Measurements from ENCODE around the gene CACNG8.

CACNG8 gene

DNA sequence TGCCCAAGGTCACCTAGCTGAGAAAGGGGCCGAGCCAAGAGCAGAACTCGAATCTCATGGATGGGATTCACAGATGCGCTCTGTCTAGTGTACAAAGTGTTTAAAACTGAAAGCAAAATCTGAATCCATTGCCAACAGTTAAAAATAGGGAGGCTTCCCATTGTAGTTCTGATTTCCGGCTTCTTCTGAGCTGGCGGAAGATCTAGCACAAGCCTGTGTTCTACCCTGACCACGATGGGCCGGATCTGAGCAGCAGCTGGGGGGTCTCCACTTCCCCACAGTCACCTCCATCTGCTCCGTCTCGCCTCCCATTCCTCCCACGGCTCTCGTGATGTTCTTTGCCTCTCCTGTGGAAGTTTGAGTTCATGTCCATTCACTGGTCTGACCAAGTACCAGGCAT is 2.4 kb downstream of the CACNG8 start:
- DNase-seq: no peak

DNA sequence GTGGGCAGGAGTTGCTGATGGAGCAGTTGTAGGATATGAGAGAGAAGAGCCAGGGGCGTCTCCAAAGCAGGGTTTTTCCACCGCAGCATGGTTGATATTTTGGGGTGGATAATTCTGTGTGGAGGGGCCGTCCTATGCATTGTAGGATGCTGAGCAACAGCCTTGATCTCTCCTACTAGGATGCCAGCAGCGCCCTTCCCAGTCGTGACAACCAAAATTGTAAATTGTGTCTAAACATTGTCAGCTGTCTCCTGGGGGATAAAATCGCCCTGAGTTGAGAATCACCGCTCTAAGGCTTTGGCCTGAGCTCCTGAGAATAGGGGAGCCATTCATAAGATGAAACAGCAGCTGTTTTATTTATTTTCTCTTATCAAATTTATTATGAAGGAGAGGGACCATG is 4.2 kb downstream of the CACNG8 start:
- DNase-seq: no peak

DNA sequence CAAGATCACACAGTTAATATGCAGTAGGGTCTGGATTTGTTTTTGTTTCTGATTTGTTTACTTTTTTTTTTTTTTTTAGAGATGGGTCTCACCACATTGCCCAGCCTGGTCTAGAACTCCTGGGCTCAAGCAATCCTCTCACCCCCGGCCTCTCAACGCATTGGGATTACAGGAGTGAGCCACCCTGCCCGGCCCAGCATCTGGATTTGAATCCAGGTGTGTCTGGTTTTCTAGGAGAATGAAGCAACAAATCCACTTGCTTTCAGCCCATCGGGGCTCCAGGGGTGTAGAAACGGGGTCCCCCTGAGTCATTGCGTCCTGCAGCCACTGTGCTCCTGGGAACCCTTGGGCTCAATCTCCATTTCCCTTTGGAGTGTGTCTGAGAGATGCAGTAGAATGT is 6.6 kb downstream of the CACNG8 start:
- no peak for DNase-seq

DNA sequence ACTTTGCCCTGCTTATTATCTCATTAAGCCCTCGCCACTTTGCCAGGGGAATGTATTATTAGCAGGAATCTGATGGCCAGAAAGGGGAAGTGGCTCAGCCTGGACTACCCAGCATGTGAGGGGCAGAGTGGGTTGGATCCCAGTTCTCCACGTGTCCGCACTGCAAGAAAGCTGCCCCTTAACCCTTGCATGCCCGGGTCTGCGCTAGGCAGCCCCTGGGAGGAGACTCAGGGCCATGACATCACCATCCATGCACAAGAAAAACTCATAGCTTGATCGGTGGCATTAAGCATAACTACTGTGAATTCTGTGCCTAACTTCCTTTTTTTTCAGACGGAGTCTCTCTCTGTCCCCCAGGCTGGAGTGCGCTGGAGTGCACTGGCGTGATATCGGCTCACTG is 8.9 kb downstream of the CACNG8 start:
- peak; percentile 68 for DNase-seq

DNA sequence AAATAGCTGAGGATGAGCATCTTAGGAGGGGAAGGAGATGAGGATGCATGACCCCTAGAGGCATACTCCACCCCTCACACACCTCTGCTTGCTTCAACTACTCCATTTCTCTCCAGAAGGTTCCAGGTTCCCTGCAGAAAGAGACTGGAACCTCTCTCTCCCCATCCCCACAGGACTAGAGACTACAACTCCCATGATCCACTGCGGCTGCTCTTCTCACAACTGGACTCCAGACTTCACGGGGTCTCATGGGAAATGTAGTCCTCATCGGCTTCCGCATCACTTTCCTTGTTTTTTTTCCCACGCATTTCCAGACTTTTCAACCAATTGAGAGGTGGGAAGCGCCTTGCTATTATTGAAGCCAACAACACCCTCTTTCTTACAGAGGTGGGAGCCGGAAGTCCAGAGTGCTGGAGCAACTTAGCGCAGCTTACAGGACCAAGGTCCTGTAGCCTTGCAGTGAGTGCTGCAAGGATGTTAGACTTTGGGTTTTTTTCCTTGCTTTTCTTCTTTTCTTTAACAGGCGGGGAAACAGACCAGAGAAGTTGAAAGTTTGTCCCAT is 14.8 kb downstream of the CACNG8 start:
- DNase-seq: peak; percentile 80

DNA sequence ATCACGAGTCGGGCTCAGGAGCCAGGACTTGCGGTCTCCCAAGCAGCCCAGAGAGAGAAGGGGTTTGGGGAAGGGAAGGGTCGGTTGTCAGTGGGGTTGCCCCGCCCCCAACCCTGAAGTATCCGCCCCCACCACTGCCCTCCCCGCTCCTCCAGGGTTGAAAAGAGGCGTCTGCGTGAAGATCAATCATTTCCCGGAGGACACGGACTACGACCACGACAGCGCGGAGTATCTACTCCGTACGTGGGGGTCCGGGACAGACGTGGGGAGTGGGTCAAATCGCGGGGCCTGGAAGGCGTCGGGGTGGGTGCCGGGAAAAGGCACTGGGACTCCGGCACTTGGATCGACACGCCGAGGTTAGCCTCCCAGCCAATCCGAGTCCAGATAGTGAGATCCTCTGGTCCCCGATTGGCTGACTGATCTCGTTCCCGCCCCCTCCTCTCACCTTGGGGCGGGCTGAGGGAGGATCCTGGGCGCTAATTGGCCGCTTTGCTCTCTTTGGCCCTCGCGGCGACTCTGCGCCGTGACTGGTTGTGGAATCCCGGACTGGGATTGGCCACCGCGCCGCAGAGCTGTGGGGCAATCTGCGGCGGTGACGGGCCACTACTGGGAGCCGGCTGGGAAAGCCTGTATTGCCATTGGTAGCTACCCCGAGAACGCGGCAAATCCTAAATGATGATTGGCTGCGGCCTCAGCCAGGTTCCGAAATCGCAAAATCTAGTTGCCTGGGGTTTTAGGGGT is 15.4 kb downstream of the CACNG8 start:
- DNase-seq: peak; percentile 55

DNA sequence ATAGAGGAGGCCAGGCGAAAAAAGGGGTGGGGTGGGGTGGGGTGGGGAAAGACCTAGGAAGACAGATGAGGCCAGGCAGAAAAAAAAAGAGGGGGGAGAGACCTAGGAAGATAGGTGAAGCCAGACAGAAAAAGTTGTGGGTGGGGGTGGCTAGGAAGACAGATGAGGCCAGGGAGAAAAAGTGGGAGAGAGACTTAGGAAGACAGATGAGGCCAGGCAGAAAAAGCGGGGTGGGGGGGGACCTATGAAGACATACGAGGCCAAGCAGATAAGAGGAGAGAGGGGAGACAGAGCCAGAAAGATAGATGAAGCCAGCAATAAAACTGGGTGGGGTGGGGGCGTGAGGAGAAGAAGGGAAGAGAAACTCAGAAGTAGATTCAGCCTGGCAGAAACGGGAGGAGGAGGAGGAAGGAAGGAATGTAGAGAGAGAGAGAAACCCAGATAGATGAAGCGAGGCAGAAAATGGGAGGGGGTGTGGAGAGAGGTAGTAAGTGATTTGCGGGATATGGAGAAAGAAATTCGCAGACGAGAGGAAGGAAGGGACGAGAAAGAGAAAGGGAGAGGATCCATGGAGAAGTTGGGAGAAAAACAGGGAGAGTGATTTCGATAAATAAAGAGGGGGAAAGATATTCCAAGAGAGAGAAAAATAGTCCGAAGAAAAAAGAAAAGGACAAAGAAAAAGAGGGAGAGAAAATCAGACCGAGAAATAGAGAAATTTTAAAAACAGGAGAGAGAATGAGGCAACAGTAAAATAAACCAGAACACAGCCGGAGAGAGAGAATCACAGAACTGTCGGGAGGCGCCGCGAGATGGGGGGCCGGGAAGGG is 16.5 kb downstream of the CACNG8 start:
- DNase-seq: no peak

DNA sequence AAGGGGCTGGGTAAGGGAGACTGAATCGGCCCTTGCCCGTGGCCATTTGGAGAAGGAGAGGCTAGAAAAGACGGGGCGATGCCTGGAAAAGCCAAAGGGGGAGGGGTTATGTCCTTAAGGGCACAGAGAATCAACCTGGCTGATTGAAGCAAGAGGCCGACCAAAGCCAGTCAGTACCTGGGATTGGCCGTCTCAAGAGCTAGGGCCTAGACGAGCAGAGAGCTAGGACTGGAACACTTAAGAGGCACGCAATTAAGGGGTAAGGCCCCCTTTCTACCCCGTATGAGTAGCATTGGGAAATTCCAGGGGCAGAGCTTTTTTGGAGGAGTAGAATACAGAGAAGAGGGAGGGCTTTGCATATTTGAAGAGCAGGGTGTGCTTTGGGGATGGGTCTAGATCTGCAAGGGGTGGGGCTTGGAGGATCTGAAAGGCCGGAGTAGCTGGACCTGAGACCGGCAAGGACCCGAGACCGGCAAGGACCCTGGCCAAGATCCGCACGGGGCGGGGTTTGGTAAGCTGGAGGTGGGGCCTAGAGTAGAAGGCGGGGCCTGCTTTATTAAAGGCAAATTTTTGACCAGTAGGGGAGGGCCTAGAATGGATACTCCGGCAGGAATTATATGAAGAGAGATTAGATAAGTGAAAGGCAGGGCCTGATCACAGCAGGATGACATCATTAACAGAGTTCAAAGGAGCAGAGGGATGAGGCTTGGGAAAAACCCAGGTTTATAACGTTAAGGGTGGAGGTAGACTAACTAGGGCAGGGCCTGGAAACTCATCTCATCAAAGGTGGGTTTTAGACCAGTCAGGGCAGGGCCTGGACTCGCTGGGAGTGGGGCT is 18.0 kb downstream of the CACNG8 start:
- no peak for DNase-seq

DNA sequence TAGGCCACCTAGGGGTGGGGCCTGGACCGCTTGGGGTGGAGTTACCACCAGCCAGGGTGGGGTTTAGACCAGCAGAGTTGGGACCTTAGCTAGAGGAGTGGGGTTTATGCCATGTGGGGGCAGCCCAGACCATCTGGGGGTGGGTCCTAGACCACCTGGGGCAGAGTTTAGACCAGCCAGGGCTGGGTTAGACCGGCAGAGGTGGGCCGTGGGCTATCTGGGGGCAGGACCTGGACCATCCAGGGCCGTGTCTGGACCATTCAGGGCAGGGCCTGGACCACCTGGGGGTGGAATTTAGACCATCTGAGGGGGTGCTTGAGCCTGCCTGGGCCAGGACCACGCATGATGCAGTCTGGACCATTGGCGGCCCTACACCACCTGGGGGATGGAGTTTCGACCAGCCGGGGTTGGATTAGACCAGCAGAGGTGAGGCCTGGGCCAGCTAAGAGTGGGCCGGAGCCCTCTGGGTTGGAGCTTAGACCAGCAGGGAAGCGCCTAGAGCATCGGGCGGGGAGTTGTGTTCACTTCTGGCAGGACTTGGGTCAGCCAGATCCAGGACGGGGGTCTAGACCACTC is 18.7 kb downstream of the CACNG8 start:
- DNase-seq: no peak

DNA sequence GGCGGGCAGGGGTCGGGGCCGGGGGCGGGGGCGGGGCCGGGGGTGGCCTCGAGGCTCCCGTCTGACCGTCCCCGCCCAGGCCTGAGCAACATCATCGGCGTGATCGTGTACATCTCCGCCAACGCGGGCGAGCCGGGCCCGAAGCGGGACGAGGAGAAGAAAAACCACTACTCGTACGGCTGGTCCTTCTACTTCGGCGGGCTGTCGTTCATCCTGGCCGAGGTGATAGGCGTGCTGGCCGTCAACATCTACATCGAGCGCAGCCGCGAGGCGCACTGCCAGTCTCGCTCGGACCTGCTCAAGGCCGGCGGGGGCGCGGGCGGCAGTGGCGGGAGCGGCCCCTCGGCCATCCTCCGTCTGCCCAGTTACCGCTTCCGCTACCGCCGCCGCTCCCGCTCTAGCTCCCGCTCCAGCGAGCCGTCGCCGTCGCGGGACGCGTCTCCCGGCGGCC is 19.3 kb downstream of the CACNG8 start:
- no peak for DNase-seq

DNA sequence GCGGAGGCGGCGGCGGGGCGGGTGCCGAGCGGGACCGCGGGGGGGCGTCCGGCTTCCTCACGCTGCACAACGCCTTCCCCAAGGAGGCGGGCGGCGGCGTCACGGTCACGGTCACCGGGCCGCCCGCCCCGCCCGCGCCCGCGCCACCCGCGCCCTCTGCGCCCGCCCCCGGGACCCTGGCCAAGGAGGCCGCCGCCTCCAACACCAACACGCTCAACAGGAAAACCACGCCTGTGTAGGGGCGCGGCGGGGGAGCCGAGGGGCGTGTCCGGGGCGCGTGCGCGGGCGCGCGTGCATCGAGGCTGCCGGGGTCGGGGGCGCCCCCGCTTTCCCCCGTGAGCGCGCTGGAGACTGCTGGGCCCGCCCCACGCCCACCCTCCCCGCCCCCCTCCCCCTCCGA is 19.9 kb downstream of the CACNG8 start:
- no peak for DNase-seq

DNA sequence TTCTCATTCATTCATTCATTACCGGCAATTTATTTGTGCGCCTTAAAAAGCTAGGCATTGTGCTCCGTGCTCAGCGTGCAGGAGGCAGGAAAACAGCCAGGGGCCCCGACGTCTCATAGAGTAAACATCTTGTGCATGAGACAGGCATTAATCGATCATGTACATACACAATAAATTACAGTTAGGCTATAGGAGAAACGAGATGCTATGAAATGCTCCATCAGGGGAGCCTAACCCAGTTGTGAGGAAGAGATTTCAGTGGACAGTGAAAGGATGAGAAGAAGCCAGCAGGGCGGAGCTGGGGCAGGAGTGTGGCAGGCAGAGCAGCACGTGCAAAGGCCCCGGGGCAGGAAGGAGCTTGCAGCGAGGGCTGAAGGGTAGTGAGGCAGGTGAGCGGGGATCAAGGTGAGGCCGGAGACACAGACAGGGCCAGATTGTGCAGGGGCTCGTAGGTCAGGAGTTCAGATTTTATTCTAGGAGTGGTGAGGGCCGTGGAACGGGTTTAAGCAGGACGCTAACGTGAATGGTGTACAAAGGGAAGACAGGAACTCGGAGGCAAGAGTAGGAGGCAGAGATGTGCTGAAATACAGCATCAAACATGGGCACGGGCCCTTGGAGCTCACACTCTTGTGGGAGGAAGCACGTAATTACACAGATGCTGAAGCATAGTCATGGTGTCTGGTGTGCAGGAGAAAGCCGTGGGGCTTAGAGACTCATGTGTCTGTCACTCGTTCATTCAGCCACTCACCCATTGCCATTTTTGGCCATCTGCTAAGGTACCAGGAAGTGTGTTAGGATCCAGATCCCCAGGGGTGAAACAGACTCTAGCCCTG is 20.9 kb downstream of the CACNG8 start:
- no peak for DNase-seq

DNA sequence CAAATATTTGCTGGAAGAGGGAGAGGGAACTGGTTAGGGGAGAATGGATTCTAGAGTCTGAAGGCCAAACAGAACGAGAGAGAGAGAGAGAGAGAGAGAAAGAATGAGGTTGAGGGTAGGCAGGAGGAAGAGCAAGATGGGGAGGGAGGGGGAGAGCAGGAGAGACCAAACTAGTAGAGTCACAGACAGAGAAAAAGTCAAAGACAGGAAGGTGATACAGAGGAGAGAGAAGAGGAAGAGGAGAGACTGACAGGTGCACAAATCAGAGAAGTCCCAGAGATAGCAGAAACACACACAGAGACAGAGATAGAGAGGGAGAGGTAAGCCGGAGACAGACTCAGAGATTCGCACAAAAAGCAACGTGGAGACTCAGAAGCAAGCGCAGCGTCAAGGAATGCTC is 23.1 kb downstream of the CACNG8 start:
- no peak for DNase-seq

DNA sequence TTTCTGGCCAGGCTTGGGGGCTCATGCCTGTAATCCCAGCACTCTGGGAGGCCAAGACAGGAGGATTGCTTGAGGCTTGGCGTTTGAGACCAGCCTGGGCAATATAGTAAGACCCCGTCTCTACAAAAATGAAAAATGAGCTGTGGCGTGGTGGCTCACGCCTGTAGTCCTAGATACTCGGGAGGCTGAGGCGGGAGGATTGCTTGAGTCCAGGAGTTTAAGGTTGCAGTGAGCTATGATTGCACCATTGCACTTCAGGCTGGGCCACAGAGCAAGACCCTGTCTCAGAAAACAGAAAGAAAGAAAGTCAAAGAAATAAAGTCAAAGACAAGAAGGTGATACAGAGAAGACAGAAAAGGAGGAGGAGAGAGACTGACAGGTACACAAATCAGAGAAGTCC is 26.2 kb downstream of the CACNG8 start:
- DNase-seq: no peak

DNA sequence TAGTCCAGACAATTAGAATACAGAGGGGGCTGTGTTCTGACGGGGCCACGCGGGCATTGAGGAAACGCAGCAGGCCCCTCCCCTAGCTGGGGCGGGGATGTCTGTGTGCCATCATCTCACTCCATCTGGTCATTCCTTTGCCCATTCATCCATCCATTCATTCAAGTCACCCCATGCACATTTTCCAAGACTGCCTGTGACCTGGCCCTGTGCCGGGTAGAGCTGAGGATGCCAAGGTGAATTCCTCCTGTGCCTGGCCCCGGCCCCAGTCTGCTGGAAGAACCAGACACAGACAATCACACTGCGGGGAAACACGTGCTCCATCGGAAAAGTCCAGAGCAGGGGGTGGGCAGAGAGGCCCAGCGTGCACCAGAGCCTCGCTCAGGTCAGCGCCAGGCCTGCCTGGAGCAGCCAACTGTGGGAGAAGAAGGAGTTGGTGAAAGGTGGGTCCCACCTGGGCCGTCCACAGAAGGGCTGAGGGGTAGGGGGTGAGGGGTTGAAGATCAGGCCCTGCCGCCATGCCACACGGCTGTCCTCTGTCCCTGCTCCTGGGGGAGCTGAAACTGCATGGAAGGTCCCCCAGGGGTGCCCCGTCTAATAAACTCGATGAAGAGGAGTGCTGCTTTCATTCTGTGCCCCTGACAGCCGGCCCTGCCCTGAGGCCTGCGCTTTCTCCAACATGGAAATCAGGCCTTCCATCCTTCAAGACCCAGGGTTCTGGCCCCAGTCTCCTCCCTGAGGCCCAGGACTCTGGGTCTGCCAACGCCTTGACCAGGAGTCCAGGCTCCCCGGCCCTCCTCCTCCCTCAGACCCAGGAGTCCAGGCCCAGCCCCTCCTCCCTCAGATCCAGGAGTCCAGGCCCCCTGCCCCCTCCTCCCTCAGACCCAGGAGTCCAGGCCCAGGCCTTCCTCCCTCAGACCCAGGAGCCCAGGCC is 27.1 kb downstream of the CACNG8 start:
- no peak for DNase-seq

DNA sequence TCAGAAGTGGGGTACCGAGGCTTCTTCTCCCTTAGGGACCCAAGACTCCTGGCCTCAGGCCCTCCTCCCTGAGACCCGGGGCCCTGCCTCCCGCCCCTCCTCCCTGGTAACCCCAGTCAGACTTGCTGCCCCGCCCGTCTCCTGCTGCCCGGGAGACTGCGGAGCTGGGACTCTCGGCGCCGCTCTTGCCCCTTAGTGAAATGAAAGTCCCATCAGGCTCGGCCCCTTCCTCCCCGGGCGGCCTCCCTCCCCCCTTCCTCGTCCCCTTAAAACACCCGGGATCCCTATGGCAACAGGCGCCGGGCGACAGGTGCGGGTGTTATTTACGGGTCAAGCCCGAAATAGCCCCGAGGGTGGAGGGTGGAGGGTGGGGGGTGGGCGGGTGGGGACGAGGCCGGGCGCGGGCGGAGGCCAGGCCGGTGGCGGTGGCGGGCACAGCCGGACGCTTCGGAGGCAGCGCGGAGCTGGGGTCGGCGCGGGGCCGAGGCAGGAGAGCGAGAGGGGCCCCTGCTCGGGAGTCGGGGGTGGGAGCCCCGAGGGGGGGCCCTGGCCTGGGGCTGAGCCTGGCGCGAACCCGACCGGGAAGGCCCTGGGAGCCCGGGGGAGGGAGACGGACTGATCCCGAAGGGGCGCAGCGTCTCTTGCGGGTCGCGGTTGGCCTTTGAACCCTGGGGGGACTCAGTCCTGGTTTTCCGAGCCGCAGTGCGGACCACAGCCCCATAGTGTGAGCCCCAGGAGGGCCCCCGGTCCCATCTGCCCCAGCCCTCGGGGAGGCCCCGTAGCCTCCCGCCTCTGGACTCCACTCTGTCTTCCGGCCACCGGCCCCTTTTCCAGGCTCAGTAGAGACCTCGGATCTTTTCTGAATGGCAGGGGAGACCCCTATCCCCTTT is 28.7 kb downstream of the CACNG8 start, which contains the start of gene CACNG6:
CACNG6 (plus strand) TSS at position 414 of the 890 bp plus-strand sequence. CDS start 1,241 bp downstream, outside the sequence.
- DNase-seq: no peak

DNA sequence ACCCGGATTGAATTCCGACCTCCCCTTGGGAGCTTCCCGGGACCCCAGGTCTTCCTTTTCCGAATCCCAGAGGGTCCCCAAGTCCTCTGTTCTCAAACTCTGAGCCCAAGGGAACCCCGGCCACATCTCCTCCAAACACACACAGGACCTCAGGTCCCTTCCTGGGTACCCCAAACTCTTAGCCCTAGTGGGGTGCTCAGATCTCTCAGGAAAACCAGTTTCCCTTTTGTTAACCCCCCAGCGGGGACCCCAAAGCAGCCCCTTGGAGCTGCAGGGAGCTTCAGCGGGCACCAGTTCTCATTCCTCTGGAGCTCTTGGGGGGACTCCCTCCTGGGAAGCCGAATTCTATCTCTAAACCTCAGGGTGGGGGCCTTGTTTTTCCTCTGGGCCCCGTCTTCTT is 29.5 kb downstream of the CACNG8 start:
- no peak for DNase-seq

DNA sequence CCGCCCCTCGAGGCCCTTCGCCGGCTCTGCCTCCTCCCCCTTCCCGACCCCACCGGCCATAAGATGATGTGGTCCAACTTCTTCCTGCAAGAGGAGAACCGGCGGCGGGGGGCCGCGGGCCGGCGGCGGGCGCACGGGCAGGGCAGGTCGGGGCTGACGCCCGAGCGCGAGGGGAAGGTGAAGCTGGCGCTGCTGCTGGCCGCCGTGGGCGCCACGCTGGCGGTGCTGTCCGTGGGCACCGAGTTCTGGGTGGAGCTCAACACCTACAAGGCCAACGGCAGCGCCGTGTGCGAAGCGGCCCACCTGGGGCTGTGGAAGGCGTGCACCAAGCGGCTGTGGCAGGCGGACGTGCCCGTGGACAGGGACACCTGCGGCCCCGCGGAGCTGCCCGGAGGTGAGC is 30.1 kb downstream of the CACNG8 start:
- DNase-seq: no peak

DNA sequence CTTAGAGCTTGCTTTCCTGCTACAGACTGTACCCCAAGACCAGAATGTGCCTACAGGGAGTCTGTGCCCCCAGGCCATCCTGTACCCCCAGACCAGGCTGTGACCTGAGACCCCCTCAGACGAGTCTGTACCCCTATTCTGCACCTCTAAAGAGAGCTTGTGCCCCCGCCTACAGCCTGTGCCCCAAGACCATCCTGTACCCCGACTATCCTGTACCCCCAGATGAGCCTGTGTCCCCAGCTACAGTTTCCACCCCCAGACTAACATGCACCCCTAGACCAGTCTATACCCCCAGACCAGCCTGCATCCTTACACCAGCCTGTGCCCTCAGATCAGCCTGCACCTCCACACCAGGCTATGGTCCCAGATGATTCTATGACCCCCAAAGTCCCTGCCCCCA is 30.7 kb downstream of the CACNG8 start:
- no peak for DNase-seq
